Adrenal gland (tissue), 5 donors: ENCODE results near the gene PIGT.

Experiments
- CTCF ChIP-seq, 6 experiments: fragments of 450-650 bp in 4 of 6; fragments of 200-600 bp in 2 of 6; sonication (generic) in 1 of 6; IDR thresholded peaks; 1 replicate in 5 of 6; 2 replicates in 1 of 6; pipeline versions ENCODE4 v1.5.1 to v1.8.0; 2016 to 2021; ENCODE audit warnings: antibody characterized with exemption in 6 of 6, mild to moderate bottlenecking in 2 of 6, moderate library complexity in 1 of 6
- POLR2A ChIP-seq, 2 donors: fragments of 450-650 bp; IDR thresholded peaks; one replicate each; pipeline ENCODE4 v1.6.1; 2017; ENCODE audit warnings: antibody characterized with exemption in 2 of 2, mild to moderate bottlenecking in 2 of 2, moderate library complexity in 1 of 2
- donor health status: DM: no; HTN: no; CAD: no.

DNA sequence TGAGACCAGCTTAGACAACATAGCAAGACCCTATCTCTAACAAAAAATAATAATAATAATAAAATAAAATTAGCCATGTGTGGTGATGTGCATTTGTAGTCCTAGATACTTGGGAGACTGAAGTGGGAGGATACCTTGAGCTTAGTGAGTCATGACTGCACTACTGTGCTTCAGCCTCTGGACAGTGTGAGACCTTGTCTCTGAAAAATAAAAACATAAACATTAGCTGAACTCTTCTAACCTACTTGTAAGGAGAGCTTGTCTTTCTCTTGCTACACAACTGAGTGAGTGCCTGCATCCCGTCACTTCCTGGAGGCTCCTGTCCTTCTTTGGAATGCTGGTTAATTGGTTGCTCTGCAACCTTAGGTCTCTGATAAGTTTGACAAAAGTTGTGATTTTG is 13.0 kb upstream of the PIGT start:
- no peak for TF ChIP-seq CTCF (IDR thresholded peaks at IDR 0.05)
- TF ChIP-seq POLR2A (IDR thresholded peaks at IDR 0.05) = no peak
